Measurements from ENCODE around the gene RNF26. TPM values are rescaled to one million over a fixed set of nuclear protein-coding genes. Genes with fewer than 3 reads are reported as not detected.

RNF26 gene
- polyA plus RNA-seq, 1 donor, result 31.9 TPM

DNA sequence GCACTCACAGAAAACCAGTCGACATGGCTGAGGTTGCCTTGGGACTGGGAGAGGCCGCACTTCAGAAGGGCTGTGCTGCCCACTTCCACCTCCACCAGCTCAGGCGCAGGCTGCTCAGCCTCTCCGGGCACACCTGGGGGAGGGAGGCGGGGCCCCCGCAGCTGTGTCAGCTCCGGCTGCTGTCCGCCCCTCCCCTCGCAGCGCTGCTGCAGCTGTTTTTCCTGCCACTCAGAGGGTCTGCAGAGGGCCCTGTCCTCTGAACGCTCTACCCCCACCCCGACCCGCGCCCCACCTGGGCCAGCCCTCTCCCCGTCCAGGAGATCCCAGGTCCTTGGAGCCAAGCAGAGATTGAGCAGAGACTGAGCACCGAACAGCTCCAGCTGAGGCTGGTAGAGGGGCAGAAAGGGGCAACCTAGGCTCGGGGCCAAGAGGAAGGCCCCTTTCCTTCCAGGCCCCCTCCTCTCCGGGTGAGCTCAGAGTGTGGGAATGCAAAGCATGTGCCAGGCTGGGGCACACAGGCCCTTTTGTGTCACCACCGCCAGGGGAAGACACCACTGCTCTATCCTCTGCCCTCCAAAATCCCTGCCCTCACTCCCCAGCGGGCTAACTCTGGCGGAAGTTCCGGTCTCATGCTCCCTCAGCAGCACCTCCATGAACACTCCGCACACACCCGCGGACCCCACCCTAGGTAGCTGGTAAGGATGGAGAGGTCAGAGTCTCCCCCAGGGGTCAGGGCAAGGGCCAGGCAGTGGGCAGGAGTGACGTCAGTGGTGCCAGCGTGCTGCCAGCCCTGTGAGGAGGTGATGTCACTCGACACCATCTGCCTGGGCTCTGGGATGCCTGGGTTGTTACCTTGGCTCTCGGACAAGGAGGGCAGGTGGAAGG lies 19.0 kb upstream of the RNF26 start:
- DNase-seq, result no peak

DNA sequence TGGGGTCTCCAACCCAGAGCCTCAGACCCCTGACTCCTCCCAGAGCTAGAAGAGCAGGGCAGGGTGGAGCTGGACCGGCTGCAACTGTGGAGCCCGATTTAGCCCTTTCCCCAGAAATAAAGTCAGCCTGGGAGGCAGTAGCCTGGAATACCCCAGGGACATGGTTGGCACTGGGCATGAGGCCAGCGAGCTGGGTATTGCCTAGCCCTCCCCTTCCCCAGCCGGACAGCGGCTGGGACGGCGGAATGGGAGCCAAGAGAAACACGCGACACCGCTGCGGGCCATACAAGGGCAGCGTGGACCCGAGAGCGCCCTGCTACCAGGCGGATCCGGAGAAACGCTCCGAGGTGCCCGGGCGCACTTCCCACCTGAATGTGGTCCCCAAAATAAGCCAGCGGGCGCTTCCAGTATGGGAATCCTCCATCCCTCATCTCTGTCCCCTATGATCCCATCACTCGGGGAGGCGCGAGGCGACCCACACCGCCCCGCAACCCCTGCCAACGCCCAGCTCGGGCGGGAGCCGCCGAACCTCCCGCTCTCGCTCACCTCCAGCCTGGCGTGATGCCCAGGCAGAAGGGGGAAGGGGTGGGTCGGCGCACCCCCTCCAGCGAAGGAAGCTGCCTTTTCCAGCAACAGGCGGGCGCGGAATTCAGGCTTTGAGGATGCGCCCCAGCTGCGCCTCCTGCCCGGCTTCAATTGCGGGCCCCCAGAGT lies 18.2 kb upstream of the RNF26 start:
- no peak for DNase-seq

DNA sequence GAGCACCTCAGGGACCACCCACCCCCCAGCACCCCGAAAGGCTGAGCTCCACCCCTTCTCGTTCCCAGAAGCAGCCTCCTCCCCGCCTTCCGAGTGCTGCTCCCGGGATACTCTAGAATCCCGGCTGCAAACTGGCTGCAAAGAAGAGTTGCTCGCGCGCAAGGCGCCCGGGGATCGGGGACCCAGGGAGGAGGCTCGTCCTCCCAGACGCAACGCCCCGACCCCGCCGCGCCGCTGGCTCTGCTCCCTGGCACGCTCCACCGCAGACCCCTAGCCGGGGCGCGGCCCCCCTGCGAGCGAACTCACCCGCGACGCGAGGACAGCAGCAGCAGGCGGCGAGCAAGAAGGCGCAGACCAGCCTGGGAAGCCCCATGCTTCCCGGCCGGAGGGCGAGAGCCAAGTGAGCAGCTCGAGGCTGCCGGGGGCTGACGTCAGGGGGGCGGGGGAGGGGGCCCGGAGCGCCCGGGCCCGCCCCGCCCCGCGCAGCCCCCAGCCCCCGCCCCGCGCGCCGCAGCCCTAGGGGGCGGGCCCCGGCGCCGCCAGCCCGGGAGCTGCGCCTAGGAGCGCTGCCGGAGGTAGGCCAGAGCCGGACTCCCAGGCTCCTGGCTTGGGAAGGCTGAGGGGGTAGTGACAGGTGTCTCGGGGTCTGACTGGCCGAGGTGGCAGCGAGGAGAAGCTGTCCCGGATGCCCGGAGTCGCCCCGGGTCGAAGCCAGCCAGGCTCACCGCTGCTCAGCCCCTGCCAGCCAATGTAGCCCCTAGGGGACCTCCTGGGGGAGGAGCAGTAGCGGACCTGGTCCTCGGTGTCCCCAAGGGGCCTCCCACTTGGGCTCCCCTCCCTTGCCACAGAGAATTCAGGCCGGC lies 17.4 kb upstream of the RNF26 start, which contains the start of gene MCAM:
MCAM (minus strand) TSS at position 402 of the 863 bp plus-strand sequence; CDS start at position 373, 29 bp downstream.
- DNase-seq, result peak; percentile 50

DNA sequence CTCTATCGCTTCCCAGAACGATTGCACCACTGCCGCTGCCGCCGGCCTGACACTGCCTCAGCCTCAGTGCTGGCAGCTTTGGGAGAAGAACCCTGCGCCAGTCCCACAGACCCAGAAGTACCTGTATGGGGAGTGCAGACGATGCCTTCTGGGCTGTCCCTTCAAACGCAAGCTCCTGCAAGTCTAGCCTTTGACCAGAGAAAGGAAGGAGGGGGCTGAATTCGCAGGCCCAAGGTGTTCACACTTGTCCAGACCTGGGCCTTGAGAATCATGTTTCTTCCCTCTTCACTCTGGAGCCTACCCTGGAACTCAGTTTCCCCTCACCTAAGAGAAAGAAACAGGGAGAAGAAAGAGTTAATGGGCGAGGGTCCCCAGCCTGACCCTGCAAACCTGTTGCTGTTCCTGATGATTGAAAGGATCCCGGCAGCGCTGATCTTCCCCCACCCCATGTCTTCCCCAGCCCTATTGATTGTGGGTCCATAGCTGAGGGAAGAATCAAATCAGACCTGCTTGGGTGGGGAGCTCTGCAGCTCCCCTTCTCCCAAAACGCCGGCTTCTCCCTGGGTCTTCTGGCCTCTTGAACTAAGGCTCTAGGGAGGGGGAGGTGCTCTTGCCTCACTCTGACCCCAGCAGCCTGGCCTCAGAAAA lies 16.6 kb upstream of the RNF26 start:
- DNase-seq, result no peak

DNA sequence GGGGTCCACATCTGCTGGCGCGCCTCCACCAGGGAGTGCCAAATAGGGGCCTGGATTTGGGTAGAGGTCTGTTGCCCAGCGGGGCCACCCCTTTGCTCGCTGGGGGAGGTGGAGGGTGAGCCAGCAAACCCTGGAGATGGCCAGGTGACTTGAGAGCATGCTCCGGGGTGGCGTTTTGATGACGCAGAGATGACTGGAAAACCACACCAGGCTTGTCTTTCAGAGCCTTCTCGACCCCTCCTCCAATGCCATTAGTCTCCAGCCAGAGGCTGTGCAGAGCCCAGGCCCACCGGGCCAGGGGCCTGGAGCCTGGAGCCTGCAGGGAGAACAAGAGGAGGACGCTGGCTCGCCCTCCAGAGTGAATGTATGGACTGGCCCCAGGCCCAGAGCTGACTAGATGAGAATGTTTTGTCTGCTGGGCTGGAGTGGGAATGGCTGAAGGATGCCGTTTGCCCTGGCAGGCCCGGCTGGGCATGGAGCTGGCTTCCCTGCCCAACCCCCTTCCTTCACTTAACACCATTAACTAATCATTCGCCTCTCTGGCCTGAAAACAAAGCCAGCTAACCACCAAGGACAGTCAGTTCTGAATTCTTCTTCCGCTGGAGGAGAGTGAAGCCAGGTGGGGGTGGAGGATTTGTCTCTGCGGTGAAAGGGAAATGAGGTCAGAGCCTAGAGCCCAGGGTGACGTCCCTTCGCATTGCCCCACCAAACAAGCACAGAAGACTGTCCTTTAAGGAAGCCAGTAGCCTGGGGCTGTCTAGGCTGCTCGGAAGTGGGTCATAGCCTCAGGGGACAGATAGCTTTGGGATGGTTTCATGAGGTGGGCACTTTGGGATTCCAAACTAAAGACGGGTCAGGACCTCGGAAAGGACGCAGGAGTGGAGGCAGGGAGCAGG lies 15.8 kb upstream of the RNF26 start:
- no peak for DNase-seq

DNA sequence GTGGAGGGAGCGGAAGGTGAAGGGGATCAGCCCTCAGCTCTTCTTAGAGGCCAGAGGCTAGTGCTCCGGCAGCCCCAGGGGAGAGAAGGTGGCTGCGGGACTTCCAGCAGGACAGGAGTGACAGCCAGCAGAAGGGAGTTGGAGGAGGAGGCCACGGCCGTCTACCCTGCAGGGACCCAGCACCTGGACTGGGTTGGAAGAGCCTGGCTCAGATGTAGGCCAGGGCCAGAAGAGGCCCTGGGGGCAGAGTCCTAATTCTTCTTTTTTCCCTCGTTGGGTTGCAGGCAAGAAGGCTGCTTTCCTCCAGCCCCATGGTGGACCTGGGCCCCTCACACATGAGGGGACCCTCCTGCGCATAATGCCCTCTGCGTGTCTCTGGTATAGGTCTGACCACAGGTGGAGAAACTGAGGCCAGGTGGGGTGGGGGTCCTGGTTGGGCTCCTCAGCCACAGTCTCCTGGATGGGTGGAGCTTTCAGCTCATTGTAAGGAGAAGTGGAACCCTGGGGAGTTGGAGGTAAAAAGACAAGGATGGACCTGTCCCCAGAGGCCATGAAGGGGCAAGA lies 15.1 kb upstream of the RNF26 start:
- DNase-seq, result no peak

DNA sequence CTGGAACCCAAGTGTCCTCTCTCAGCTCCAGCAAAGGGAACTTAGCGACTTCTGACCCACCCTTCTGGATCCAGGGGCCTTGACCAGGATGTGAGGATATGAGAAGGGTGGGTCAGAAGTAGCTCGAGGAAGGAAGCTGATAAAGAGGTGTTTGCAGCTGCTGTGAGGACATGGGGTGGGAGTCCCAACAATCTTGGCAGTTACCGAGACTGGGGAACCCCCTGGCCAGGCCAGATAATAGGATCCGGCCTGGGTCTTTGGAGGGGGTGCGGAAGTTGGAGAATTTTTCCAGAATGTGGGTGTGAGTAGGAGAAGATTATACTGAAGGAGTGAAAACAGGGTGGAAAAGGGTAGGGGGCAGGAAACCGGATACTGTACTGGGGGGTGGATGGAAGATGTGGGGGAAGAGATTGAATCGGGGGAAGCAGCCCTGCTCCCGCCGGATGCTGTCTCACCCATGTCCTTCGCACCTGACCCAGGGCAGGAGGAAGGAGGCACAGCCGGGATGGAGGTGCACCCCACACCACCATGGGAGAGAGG lies 14.6 kb upstream of the RNF26 start:
- no peak for DNase-seq

DNA sequence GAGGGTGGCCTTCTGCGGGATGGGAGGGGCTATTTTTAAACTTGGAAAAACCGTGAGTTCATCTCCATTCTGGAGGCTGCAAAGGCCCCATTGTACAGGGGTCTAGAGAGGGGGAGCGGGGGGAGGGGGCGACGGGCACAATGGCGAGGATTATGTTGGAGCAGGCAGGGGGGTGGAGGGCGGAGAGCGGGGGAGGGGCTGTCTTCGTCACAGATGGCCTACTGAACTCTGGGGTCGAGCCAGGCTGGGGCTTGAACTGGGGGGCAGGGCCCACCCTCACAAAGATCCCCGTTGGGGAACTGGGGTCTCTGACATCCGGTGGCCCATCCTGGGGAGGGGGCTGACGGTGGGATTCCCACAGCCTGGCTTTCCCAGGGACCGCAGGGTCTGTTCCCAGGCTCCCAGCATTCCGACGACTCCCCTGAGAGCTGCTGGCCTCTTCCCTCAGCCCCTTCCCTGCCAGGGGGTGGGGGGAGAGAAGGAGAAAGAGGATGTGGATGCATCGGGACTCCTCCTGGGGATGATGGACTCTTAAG lies 14.0 kb upstream of the RNF26 start:
- no peak for DNase-seq

DNA sequence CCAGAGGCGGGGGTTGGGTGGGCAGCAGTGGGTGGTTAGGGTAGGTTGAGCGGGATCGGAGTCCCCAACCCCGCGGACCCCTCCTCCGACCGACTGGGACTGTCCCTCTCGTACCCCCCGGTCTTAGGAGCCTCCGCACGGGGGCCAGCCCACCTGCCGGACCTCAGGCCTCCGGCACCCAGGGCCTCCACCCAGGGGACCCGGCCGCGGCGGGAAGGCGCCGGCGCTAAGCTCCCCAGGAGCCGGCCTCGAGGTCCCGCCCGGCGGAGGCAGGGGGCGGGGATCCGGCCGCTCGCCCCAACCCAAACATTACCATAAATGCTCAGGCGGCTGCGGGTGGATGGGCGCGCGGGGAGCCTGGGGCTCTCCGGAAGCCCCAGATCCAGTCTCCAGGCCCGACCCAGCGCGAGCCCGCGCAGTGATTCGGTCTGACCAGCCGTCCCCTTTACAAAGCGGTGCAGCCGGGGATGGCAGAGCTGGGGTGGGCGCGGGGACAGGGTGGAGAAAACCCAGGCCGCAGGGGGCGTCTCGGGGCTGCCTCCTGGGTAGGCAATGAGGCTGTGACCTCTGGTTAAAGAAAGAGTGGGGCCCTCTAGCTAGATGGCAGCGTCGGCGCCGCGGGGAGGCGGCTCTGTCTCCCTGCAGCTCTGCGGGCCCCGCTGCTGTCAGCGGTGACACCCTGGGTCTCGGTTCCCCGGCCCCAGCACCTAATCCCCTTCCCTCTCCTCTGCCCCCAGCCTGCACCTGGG lies 13.4 kb upstream of the RNF26 start:
- DNase-seq, result peak; percentile 67

DNA sequence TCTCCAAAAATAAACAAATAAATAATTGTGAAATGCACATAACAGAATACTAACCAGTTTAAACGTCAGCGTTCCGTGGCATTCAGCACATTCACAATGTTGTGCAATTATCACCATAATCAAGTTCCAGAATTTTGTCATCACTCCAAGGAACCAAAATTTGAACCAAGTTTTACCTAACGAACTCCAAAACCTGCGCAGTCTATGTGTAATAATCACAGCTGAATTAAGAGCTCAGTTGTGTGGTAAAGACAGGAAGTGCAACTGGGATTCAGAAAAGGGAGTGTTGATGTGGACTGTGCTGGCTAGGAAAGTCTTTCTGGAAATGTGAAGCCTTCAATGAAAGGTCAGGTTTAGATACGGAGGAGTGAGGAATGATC lies 12.0 kb upstream of the RNF26 start:
- DNase-seq, result no peak

DNA sequence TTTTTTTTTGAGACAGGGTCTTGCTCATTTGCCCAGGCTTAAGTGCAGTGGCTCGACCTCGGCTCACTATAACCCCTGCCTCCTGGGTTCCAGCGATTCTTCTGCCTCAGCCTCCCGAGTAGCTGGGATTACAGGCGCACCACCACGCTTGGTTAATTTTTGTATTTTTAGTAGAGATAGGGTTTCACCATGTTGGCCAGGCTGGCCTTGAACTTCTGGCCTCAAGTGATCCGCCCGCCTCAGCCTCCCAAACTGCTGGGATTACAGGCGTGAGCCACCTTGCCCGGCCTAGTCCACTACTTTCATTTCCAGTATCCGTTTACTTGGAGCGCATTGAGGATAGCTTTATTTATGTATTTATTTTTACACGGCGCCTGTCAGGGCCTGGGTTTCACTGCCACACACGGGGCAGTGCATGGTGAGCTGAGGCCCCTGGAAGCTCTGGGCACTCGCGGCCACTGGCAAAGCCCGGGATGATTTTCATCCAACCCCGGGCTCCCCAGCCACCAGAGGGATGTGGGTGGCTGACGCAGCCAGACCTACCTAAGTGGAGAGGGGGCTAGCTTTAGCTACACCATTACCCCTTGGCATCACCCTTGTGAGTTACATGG lies 11.3 kb upstream of the RNF26 start:
- DNase-seq, result no peak

DNA sequence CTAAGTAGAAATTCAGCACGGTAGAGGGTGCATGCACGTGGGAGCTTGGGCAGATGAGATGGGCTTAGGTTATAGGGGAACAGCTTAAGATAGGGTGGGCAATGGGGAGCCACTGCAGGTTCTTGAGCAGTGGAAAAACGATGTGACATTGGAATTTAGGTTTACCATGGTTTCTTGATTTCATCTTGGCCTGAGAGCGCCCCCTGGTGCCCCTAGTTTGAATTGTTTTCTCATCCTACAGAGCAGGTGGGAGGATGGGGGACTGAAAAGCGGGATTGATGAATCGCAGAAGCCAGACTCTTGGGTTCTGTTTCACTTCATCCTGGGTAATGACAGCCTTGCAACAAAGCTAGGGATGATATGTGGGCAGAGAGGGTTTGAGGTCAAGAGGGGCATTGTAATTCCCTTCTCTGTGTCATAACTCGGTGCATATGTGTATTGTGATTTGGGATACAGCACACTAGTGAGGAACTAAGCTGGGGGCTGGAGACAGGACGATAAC lies 10.7 kb upstream of the RNF26 start:
- peak; percentile 86 for DNase-seq

DNA sequence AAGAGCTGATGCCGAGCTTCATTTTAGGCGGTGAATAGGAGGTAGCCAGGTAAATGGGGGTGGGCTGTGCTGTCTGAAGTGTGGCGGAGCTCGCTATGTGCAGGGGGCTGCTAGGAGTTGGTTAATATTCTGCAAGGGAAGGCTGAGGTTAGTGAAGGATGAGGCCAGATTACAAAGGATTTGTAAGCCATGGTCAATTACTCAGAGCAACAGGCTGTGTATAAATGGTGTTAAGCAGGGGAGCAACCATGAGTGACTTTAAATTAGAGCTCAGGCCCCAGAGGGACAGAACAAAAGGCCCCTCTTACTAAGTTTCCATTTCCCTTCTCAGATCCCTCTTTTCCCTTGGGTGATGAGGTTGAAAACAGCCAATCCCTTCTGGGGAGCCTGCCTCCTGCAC lies 10.1 kb upstream of the RNF26 start:
- DNase-seq, result no peak

DNA sequence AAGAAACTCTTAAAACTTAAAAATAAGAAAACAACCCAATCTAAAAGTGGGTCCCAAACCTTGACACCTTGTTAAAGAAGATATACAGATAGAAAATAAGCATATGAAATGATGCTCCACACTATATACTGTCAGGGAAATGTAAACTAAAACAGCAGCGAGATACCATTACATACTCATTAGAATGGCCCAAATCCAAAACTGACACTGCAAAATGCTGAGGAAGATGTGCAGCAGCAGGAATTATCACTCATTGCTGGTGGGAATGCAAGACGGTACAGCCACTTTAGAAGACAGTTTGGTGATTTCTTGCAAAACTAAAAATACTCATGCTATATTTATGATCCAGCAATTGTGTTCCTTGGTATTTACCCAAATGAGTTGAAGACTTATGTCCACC lies 5.0 kb upstream of the RNF26 start:
- DNase-seq, result no peak

DNA sequence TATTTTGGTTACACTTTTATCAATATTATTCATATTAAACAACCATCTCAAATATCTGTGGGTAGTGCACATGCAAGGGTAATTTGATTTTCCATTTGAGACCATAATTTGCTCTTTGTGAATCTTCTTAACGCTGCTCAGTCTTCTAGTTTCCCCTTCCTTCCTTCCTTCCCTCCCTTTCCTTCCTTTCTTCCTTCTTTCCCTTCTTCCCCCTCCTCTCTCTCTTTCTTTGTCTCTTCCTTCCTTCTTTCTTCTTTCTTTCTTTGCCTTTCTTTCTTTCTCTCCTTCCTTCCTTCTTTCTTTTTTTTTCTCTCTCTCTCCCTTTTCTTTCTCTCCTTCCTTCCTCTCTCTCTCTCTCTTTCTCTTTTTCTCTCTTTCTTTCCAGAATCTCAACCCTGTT lies 4.1 kb upstream of the RNF26 start:
- no peak for DNase-seq

DNA sequence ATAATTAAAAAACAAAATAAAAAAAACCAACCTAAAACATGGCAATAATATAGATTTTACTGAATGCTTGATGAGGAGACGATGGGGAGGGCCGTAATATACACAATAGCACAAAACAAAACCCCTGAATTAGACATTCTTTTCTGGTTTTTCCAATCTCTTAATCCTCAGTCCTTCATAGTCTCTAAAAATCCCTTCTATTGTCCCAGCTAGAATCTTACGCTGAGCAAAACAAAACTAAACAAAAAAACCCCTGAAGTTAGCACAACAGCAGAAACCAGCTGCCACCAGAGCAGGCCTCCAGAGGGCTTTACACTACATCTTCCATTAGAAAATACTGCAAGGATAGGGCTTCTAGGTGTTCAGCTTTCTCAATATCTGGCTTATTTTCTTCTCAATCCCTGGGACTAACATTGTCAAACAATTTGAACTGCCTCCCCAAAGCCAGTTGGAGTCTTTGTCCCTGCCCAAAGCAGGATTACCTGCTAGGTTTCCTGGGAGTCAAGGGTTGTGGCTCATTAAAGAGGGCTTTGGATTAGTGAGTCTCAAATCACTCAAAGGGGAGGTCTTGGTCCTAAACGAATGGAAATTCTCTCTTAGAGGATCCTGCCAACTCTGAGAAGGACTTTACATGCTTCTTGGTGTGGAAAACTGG lies 2.1 kb upstream of the RNF26 start:
- no peak for DNase-seq

DNA sequence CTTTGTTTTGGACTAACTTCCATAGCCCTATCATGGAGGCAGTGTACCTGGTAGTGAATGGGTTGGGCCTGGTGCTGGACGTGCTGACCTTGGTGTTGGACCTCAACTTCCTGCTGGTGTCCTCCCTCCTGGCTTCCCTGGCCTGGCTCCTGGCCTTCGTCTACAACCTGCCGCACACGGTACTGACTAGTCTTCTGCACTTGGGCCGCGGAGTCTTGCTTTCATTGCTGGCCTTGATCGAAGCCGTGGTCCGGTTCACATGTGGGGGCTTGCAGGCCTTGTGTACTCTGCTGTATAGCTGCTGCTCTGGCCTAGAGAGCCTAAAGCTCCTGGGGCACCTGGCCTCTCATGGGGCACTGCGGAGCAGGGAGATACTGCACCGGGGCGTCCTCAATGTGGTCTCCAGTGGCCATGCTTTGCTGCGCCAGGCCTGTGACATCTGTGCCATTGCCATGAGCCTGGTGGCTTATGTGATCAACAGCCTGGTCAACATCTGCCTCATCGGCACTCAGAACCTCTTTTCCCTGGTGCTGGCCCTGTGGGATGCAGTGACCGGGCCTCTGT lies 846 bp downstream of the RNF26 start:
- DNase-seq, result no peak

All from left kidney (tissue), 2 donors.